GM21619 (cell line): ENCODE data around the gene CKS1B.

Experiments used
- ATAC-seq: cut with Tn5 transposase; IDR thresholded peaks from one replicate; pipeline ENCODE4 v1.9.1; 2021; ENCODE audit not compliant: unreplicated experiment

Gene CKS1B

DNA sequence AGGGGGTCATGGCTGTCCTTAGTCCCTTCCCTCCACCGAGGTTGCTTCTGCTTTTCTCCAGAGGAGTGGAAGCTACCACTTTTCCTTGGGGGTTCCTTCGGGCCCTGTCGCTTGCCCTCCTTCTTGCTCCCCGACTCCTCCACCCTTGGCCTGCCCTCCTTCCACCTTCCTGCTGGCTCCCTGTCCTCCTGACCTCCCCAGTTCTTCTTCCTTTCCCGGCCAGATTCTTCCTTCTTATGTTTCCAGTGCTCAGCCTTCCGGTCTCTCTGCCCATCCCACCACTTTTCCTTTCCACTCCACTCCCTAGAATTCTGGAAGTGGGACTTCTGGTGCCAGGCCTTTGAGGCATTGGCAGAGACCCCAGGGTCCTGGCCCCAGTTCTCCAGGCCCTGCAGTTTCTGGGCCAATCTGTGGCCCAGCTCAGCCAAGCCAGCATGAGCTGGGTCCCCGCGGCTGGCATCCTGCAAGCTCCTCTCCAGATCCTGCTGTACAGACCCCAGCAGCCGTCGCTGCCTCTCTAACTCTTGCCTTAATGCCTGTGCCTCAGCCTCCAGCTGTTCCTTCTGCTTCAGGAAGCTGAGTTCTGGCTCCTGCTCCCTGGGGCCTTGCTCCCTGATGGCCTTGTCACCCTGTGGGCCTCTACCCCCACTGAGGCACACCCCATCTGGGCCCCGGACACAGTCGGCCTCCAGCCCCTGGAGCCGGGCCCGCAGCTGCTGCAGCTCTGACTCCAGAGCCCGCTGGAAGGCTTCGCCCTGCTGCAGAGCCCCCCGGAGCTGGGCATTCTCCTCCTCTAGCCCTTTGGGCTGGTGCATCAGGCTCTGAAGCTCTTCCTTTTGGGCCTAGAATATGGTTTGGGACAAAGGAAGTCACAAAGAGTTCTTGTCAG is 28.3 kb upstream of the CKS1B start:
- ATAC-seq: no peak

DNA sequence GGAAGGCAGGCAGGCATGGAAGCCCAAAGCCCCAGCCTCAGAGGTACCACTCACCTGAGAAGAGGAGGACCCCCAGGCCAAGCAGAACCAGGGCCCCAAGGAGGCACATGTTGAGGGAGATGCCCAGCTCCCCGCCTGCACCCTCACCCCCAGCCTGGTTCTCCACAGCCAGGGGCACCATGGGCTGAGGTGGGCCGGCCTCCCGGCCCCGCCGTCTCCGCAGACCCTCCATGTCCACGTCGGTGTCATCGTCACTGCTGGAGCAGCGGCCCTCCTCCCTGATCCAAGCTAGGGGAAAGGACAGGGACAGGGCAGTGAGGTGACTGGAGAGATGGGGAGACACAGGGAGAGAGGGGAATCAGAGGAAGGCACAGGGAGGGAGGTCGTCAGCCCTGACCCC is 26.4 kb upstream of the CKS1B start:
- ATAC-seq: no peak

DNA sequence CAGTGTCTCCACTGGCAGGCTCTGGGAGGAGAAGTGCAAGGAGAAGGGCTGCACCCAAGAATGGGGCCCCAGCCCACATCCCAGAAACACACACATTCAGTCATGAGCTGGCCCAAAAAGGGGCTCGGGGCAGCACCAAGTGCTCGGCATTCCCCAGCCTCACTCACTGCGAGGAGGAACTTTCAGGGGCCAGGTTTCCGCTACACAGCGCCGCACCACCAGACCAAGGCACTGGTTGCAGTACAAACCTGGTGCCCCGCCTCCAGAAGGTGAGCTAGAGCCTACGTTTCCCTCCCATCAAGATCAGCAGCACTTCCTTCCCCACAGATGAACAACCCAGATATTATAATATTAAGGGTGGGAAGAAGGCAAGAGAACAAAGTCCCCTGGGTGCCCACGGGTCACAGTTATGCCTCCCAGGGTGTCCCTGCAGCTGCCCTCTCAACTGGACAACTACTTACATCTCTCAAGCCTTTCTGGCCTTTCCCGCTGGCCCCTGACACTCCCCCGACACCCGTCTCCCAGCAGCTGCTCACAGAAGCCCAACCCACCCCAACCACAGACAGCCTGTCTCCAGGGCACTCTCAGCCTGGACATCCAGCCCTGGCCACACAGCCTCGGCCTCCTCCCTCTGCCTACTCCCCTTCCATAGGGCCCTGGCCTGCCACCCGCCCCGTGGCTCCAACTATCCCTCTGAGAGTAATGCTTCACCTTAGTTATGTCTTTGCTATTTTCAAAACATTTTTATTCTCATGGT is 22.4 kb upstream of the CKS1B start:
- ATAC-seq: no peak

DNA sequence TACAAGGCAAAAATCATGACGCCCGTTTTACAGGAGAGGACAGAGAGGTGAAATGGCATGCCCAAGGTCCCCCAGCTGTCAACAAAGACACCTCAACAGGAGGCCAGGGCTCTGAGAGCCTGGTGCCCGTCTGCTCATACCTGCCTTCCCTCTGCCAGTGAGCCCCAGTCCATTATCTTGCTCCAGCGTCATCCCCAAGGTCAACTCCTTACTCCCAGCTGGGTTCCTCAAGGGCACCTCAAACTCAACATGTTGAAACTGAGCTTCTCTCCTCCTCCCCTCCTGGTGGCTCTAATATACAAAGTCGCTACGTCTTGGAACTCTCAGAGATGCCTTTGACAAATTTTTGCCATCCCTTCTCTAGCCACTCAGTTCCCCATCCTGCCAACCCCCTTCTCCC is 21.8 kb upstream of the CKS1B start:
- ATAC-seq: no peak

DNA sequence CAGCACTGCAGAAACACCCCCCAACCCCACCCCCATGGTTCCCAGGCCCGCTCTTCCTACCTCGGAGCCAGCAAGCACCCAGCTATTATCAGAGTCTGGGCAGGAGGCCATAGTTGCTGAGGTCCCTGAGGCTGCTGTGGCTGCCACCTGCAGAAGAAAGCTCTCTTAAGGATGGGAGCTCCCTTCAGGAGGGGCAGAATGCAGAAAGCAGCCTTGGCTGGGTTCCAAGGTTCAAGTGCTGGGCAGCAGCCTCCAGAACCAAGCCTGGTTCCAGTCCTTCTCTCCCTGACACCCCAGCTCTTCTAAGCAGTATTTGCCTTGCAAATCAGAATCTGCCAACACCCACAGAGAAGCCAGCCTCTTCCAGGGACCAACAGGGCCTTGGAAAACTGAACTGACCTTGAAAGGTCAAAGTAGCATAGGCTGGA is 20.9 kb upstream of the CKS1B start:
- no peak for ATAC-seq

DNA sequence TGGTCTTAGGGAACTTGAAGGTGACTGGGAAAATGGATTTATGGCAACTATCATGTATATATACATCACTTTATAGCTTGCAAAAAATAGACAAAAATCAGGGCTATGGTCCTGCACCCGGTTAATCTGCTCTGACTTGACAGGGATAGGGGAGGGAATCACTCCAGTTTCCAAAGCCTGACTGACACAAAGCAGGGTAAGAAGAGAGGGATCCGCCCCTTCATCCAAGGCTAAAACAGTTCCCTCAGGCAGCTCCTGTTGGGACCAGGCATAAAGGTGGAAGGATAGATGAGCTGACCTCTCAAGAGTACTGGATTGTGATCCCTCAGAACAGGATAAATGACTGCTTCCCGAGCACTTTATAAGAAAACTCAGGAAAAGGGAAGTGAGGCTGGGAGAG is 19.9 kb upstream of the CKS1B start:
- ATAC-seq: no peak

DNA sequence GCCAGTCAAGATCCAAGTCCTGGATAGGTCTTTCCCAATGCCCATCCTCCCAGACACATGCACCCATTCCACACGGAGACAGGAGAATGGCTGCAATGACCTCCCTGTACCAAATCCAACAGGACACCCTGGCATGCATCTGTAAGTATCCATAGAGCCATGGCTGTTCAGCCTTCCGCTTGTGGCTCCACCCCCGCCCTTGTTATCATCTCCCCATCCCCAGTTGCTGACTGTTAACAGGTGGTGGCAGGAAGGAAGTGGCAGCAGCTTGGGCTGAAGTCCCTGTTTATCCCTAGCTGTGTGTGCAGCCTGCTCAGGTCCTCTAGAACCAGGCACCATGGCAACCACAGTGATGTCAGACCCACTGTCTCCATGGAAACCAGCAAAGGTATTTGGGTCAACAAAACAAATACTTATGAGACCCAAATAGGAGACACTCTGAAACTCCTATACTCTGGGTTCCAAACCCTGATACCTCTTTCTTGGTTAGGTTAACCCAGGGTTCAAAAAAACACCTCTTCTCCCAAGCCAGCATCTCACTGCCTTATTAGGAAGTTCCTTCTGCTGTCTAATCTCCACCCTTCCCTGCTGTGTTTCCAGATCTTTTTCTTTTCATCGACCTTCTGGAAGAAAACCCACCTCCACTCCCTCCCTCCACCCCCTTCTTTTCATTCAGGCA is 19.3 kb upstream of the CKS1B start:
- ATAC-seq: peak; percentile 65

DNA sequence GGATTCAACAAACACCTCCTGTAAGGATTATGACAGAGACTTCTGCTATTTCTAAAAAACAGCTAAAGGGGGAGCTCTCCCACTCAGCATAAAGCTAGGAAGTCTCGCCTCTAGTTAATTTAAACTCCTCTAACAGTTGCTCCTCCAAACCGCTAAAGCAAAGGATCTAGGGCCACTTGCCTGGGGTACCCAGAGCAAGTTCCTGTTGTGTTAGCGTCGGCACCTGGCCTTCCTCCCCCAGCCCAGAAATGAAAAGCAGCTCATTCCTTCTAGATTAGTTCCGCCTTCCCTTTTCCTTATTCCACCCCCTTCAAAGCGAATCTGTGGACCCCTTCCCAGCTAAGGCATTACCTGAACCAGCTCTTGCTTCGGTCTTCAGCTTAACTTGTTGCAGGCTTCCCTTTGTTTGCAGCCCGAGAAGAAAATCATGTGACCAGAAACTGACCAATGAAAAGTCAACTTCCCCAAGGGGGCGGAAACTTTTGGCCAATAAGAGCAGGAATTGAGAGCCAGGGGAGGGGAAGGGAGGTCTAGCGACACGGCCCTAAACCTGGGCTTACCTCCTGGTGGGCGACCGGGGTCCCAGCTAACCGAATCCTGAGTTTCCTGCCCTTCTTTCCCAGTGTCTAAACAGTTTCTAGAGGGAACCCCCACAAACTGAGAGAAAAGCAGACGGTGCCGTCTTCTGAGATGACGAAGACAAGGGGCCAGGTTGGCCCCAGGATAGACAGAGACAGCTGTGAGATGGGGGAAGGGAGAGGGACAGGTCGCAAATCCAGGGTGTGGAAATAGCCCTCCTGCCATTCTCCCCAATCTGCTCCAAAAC is 18.6 kb upstream of the CKS1B start, which contains the start of gene PBXIP1:
Gene PBXIP1, minus strand, starts transcription at position 382 of the 826 bp plus-strand sequence. CDS start 2,378 bp downstream, outside the sequence.
- peak; percentile 52 for ATAC-seq

DNA sequence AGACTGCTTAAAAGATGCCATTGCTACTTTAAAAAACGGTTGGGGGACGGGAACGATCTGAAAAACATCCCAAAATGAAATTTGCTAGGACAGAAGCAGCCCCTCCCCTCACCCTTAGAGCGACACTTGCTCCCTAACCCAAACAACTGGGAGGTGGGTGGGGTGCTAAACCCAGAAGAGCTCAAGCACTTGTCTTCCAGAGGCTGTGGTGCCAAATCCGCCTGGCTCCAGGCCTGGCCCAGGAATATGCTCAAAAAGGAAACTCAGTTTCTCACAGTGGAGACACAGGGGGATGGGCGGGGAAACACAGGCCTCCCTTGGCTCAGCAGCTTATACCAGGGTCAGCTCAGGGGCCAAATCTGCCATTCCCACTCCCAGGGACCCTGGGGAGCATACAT is 17.9 kb upstream of the CKS1B start:
- ATAC-seq: no peak

DNA sequence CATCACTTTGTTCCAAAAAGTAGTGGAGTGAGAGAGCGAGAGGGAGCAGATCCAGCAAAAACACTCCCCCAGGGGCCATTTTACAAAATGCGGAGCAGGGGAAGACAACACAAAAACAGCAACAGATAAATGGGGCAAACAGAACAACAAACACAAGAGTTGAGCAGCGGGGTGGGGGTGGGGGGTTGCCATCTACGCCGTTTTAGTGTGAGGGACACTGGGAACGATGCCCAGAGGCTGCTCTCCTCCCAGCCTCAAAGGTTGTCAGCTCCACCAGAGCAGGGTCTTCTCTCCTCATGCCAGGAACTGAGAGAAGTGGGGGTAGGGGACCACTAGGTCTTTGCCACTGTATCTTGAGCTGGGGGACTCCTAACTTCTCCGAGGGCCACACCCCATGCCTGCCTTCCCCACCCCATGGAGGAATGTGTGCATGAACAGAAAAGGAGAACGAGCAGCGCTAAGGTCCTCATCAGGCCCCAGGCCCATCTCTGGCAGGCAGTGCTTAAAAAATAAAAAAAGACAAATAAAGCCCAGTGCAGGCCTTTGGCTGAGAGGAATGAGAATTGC is 17.3 kb upstream of the CKS1B start:
- ATAC-seq: no peak

DNA sequence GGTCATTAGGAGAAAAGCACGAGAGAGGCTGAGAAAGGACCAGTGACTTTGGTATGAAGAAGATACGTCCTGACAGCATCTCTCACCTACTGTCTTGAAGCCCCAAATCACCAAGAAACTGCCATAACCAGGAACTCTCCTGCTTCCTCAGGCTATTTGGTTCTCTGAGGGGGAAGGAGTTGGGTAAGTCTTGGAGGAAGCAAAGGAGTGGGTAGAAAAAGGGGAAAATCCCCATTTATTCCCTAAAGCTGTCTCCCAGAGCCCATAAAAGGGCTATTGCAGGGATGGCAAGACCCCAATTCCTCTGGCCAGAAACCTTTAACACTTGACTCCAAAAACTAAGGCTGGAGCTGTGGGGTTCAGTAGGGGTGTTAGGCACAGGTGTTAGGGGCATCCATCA is 16.4 kb upstream of the CKS1B start:
- ATAC-seq: no peak

DNA sequence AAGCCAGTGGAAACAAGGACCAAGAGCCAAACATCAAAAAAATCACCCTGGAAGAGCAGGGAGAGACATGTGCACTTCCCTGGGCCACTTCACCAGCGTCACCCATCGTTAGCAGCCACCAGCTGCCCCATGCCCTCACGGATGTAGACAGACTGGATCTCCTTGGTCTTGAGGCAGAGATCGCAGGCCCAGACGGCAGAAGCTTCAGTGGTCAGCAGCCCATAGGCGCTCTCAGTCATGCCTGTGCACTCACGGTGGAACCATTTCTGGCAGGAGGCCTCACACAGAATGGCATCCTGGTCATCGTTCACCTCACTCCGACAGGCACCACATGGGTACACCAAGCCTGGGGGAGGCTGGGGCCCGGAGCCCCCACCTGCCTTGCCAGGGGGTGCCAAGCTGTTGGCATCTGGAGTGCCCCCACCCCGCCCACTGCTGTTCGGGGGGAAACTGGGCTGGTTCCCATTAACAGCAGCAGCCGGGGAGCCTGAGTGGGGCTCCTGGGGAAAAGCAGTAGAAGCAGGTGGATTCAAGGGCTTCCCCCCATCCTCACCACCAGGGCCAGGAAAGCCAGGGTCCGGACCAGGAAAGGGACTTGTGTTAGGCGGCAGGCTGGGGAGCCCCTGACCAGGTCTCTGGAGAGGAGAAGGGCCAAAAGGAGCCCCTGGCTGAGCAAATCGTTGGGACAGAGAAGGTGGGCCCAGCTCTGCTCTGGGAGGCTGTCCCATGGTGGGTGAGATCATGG is 15.6 kb upstream of the CKS1B start:
- ATAC-seq: no peak

DNA sequence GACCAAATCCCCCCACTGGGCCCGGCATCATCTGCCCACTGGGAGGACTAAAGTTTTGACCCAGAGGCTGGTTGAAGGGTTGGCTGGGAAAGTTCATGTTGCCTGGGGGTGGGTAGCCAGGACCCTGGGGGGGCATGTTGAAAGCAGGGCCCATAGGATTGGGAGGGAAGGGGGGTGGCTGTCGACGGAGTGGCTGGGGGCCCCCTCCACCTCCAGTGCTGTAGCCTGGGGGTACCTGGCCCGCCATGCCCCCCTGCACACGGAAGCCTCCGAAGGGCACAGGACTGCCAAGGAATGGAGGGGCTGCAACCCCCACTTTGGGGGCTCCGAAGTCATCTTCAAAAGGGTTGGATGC is 15.1 kb upstream of the CKS1B start:
- ATAC-seq: no peak

DNA sequence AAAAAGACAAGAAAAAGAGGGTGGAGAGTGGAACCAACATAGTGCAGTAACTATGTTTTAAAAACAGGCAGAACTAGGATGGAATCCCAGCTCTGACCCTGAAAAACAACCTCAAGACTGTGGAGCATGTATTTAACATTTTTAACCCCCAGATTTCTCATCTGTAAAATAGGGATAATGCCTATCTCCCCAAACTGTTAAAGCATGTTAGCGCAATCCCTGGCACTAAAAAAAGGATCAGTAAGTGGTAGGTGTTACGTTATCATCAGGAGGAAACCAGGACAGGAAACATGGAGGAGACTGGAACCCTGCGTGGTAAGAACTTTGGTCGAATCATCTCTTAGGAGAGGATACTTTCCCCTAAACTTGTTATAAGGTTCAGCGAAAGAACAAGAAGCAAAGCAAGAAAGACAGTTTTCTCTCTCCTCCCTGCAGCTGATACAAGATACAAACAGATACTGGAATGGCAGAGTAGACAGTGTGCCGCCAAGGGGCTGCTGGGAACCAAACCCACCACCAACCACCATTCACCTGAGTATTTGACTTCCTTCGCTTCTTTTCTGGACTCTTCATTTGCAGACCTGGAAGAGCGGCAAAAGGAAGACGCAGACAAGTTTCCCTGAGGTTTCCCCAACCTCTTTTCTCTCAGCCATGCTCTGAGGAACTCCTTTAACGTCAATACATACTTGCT is 13.9 kb upstream of the CKS1B start:
- no peak for ATAC-seq

DNA sequence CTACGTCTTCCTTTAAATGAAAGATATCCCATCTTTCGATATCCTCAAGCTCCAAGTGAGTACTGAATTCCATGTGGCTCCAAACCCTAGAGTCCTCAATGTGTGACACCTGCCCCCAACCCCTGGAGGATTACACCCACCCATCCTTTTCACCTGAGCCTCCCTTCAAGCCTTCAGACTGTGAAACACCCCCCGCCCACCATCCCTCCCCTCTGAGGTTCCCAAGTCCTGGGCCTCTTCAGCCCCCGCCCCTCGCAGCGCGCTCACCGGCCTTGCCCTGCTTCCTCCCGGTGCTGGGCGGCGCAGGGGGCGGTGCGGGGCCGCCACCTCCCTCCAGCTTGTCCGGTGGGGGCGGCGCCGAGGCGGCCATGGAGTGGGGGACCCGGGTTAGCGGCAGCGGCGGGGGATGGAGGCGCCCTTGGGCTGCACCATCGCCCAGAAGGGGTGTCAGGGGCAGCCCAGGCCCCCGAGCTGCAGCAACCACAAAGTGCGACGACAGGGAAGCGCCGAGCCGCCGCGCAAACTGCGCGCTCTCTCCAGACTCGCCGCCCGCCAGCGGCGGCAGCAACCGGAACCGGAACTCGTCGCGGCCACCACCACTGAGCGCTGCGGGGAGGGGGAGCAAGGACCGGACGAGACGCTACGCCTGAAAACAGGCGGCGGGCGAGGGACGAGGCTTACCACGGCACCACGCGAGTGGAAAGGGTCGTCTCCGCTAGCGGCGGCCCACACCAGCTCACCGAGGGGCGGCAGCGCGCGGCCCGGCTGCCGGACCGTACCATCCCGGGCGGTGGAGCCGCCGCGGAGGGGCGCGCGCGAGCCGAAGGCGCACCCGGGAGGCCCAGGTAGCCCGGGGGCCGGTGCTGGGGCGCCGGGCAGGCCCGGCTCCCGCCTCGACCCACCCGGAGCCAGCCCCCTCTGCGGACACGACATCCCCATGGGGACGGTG is 13.0 kb upstream of the CKS1B start, which contains the start of gene PYGO2:
Gene PYGO2, minus strand, starts transcription at position 576 of the 949 bp plus-strand sequence. Its CDS starts 206 bp downstream, at position 370.
- ATAC-seq: peak; percentile 67

DNA sequence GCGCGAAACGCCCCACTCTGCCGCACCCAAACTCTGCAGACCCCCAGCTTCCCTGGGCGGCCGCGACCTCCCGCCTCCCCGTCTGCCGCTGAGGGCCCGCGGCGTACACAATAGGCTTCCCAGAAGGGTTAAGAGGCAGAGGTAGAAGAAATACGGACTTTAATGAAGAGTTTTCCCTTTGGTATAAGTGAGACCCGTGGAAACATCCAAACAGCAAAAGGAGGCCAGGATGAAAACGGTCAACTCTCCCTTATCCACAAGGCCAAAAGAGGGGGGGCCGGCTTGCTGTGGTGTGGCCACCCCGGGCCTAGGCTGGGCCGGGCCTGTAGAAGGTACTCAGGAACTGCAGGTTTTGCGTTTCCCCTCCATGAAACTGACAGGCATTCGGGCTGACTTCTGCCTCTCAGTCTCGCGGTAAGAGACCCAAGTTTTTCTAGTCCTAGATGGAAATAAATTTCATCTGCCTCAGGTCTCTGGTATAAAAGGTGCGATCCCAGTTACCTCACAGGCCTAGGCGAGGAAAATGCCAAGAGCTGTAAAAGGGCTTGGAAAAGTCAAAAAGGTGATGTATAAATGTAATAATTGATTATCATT is 12.2 kb upstream of the CKS1B start:
- peak; percentile 26 for ATAC-seq

DNA sequence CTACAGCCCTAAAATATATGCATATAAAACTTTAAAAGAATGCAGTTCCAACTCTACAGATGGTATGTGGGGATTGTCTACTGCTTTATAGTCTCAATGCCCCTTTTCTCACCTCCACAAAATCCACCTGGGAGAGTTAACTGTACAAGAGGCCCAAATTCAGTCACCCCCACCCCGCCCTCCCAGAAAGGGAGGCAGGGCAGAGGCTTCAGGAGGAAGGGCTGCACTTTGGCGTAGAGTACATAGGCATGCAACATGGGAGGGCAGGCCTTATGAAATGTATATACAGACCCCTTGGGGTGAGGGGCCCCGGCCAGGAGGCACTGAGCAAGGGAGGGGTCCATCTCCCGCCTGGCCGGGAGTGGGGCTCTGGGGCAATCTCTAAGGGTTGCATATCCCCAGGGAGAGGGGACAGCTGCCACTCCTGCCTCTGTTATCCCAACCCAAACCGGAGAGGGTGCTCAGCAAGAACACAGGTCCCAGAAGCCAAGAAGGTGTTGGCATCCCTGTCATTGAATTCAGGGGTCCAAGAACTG is 11.6 kb upstream of the CKS1B start:
- ATAC-seq: no peak
